Measurements from ENCODE around the gene PRR5L. TPM values are rescaled to one million over a fixed set of nuclear protein-coding genes. Genes with fewer than 3 reads are reported as not detected.
"Not testable (repeated sequence)": the region's sequence is repeated elsewhere in the genome, so short reads cannot be mapped to it uniquely, and the experiment has no call there.

The PRR5L gene
- polyA plus RNA-seq, 10 donors: 6.1 to 11.3 (median 7.4) TPM

GRCh38 chr11:36324956-36325355 lies 28.9 kb downstream of the PRR5L start:
- DNase-seq: not testable (repeated sequence)

GRCh38 chr11:36325403-36325802 lies 29.3 kb downstream of the PRR5L start:
- not testable (repeated sequence) for DNase-seq

DNA sequence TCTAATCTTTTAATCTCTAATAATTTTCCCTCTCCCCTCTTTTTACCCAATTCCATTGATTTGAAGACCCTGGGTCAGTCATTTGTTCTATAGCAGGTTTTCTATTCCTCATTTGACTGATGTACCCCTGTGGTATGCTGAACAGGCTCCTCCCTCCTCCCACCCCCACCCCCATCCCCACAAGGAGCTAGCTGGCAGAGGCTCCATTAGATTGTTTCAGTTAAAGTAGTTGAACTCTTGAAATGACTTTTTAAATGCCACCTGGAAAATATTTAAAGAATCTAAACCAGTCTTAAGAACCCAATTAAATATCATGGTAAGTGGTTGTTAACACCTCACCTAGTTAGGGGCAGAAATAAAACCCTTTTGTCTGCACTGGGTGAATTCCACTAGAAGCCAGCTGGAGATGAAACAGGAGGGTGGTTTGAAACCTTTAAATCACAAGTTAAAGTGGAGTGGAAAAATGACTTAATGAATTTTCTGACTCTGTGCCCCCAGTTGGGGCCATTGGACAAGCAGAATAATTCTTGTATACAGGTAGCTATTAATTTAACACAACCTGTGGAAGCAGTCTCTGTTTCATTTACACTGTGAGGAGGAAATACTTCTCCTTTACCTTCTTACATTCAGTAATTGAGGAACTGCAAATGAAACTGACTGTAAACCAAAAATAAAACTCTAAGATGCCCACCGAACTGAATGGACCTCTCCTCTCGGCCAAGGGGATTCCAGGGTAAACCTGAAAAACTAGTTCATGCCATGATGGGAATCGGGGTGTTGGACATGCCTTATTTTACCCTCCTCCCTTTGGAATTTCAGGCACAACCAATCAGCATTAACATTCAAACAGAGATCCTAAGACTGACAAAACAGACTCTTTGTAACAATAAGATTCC lies 30.7 kb downstream of the PRR5L start:
- DNase-seq: no peak

GRCh38 chr11:36328966-36329673 lies 33.0 kb downstream of the PRR5L start:
- no peak for DNase-seq

DNA sequence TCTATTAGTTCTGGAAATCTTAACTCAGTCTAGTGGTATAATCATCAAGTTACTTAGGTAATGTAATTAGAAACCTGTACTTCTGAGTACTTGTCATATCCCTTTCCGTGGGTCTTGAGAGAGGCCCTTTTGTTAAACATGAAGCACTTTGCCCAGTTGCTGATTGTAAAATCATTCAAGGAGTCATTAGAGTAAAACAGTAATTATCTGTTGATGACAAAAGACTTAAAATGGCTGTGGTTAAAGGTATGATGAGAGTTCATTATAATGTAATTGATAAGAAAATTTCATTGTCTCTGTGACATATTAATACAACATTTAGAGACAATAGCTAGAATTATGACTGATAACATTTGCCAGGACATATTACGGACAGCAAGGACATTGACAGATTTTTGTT lies 34.3 kb downstream of the PRR5L start:
- no peak for DNase-seq

DNA sequence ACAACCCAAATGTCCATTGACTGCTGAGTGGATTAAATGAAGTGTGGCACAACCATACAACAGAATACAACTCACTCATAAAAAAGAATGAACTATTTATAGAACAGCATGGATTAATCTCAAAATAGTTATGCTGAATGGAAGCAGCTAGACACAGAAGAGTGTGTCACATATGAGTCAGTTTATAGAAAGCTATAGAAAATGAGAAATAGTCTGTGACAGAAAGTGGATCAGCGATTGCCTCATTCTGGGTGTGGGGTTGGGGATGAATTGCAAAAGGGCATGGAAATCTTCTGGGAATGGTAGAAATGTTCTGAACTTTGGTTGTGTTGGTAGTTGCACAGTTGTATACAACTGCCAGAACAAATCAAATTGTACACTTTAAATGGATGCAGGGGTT lies 37.4 kb downstream of the PRR5L start:
- DNase-seq: peak in 1 of 3 donors; percentile 27

DNA sequence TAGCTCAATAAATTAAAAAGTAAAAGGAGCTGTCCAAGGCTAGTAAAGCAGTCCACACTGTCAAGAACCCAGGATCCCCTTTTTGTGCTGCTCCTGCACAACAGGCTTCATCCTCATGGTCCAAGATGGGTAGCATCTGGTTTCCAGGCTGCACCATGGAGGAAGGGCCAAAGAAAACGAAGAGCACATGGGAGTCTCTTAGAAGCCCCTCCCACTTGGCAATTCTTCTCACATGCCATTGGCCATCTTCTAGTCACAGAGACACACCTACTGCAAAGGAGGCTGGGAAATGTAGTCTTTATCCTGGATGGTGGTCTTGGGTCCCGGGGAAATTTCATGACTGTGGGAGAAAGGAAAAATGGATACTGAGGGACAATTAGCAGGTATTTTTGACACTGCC lies 37.8 kb downstream of the PRR5L start:
- peak in 1 of 3 donors; percentile 30 for DNase-seq

- no peak for DNase-seq
Observed at GRCh38 chr11:36339888-36340287, 43.8 kb downstream of the PRR5L start.

DNA sequence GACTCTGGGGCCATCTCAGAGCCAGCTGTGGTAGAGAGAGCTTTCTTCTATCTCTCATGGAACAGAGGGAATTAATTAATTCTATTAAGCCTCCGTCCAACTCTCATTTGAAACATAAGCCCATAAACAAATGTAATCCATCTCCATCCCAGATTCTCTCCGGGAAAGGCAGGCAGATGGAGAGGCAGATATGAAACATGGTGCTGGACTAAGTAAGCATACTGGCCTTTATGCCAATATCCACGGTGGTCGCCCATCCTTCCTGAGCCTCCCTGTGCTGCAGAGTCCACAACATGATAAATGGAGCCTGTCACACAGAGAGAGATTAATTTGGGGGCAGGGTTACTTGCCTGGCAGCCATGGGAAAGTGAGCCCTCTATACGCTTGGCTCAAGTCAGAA lies 44.8 kb downstream of the PRR5L start:
- no peak for DNase-seq

GRCh38 chr11:36341915-36342314 lies 45.8 kb downstream of the PRR5L start:
- no peak for DNase-seq

- DNase-seq: no peak
Observed at GRCh38 chr11:36342327-36342726, 46.2 kb downstream of the PRR5L start.

DNA sequence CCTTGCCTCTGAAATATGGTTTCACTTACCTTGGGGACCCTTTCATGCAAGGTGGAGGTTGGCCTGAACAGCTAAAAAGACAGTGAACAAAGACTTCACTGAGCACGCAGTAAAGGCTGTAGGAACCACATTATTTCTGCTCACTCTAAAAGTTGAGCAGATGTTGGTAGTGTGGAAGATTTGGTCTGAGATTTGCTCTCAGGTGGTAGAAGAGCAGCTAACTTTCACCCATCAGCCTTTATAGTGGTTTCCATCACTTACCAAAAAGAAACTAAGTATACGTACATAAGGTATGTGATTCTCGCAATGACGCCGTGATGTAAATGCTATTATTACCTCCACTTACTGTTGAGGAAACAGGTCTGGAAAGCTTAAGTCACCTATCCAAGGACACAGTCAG lies 47.3 kb downstream of the PRR5L start:
- no peak for DNase-seq

DNA sequence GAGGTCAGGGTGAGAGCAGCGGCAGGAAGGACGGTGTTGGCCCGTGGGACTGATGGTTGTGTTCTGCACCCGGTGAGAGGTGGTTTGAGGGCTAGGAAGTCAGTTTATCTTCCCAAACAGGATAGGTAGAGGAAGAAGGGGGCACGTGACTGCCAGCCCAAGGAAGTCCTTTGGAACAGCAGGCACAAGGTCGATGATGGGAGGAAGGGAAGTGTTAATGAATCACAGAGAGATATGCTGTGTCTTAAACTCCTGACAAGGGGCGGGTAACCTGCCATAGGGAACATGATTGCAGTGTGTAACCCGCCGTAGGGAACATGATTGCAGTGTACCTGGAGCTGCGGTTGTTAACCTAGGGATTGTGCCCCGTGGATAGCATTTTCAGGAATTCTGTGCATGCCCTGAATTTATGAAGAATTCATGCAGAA lies 49.0 kb downstream of the PRR5L start:
- no peak for DNase-seq

GRCh38 chr11:36345535-36346141 lies 49.5 kb downstream of the PRR5L start:
- no peak for DNase-seq

DNA sequence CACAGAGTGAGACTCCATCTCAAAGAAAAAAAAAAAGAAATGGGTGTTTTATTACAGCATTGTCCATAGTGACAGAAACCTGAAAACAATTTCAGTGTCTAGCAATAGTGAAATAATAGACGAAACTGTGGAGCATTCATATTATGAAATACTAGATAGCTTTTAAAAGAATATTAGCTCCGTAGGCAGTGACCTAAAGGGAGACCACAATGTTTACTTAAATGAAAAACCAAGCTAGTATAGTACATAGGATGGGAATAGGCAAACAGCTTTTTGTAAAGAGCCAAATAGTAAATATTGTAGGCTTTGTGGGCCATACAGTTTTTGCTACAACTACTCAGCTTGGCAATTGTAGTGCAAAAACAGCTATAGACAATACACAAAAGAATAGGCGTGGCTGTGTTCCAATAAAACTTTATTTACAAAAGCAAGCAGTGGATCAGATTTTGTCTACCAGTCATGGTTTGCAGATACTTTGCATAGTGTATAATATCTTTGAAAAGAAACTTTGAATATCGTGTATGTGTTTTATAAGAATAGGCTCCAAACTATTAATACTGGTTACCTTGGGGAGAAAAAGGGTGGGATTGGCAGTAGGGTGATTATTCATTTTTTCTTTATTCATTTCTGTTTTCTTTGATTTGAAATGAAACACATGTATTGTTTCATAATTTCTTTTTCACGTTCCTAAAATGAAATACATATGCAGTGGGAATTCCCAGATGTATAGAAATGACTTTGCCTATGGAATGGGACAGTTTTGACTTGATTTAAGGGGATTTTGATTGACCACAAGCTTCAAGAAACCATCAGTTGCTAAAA lies 50.7 kb downstream of the PRR5L start:
- no peak for DNase-seq

DNA sequence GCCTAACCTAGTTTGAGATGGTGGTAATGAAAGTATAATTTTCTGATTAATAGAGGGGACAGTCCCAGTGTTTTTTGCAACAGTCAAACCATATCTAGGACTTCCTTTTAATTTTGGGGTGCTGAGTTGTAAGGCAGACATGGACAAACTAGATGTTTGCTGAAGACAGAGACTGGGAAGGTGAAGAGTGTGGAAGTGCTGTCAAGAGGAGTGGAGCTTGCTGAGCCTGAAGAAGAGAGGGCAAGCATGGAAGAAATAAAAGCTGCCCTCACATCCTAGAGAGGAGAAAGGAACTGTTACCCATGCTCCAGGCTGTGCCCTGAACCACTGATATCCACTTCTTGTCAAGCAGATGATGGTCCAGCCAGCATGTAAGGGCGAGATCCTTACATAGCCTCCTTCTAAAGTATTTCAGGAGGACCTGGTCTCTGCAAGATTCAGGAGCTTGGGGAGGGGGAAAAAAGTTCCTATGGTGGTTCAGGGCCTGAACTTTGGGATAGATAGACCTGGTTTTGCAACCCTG lies 51.4 kb downstream of the PRR5L start:
- no peak for DNase-seq

DNA sequence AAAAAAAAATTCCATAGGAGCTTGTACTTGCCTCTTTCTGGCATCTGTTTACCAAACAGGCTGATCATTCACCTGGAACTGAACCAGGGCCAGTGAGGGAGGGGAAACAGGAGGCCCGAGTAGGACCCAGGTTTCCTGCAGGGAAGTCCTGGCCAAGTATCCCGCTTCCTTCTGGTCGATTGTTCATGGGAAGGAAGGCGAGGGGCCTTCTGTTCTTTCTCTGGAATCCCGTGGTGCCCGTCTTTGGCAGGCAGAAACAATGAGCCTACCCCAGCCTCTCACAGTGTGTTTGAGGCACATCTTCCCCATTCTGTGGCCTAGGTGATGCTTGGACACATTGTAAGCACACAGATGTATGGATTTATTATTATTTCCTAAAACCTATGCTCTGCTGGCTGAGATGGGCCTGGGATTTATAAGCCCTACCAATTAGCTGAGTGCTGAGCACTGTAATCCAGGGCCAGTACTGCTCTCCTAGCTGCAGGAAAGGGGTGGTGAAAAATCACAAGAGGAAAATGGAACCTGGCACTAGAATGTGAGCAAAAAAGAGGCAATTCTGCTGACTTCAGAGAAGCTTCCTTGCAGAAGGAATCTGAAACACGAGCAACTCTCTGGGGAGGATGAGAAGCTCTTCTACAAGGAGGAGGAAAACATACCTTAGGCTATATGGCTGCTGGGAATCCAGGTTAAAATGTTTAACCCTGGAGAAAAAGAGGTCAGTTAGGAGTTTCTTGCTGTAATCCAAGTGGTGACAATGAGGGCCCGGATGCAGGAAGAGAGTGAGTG lies 53.5 kb downstream of the PRR5L start:
- DNase-seq: peak in 1 of 3 donors; percentile 26

DNA sequence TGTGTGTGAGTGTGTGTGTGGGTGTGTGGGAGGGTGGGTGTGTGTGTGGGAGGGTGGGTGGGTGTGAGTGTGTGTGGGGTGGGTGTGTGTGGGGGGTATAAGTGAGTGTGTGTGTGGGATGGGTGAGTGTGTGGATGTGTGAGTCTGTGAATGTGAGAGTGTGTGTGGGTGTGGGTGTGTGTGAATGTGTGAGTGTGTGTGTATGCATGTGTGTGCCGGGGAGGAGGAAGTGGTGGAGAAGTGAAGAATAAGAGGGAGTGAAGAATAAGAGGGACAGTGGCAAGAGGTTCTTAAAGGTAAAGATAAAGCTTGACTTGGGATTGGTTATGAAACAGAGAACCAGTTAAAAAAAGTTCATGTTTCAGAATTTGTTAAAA lies 54.0 kb downstream of the PRR5L start:
- no peak for DNase-seq

DNA sequence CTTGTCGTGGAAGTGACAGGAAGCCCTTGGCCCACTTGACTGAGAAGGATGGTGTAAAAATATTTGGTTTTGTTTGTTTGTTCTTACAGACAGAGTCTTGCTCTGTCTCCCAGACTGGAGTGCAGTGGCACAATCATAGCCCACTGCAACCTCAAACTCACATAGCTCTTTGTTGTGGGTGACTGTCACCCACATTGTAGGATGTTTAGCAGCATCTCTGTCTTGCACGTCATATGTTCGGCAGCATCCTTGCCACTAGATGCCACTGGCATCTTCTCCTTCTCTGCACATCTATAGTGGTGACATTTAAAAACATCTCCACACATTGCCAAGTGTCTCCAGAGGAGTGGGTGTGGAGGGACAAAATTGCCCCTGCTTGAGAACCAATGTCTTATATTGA lies 56.8 kb downstream of the PRR5L start:
- no peak for DNase-seq

GRCh38 chr11:36354221-36355003 lies 58.3 kb downstream of the PRR5L start:
- DNase-seq: peak in 1 of 3 donors; percentile 69

Data from muscle of back (tissue), 11 donors.